HEK293 (cell line): ENCODE data around the gene RINL.
"Not testable (repeated sequence)": the region's sequence is repeated elsewhere in the genome, so short reads cannot be mapped to it uniquely, and the experiment has no call there.

ENCODE experiments used
- MEIS1 ChIP-seq: sonication (generic); formaldehyde crosslinking; IDR thresholded peaks from 2 replicates; pipeline ENCODE4 v1.8.1; 2022; ENCODE audit warnings: missing genetic modification reagents, mild to moderate bottlenecking, borderline replicate concordance
- REPIN1 ChIP-seq: fragments of 450-650 bp; formaldehyde crosslinking; IDR thresholded peaks from 2 replicates; pipeline ENCODE4 v1.5.1; 2017; ENCODE audit warnings: missing biosample characterization, missing genetic modification characterization, low read depth
- ZBTB17 ChIP-seq: fragments of 450-650 bp; formaldehyde crosslinking; IDR thresholded peaks from 2 replicates; pipeline ENCODE4 v1.5.1; 2016; ENCODE audit warnings: missing biosample characterization, missing genetic modification characterization
- ZNF221 ChIP-seq: fragments of 450-650 bp; formaldehyde crosslinking; IDR thresholded peaks from 2 replicates; pipeline ENCODE4 v1.5.1; 2017; ENCODE audit warnings: missing biosample characterization, missing genetic modification characterization, borderline replicate concordance
- ZNF274 ChIP-seq, 2 experiments: fragments of 200-500 bp in 1 of 2; fragments of 450-650 bp in 1 of 2; sonication (Bioruptor generic) in 1 of 2; formaldehyde crosslinking in 1 of 2; IDR thresholded peaks; 2 replicates each; pipeline versions ENCODE4 v1.5.1 to v1.6.1; 2014 to 2016; ENCODE audit warnings: borderline replicate concordance in 1 of 2, inconsistent platforms in 1 of 2, low read length in 1 of 2, missing biosample characterization in 1 of 2, missing genetic modification characterization in 1 of 2
- ZNF335 ChIP-seq: fragments of 450-650 bp; formaldehyde crosslinking; conservative IDR thresholded peaks from 2 replicates; pipeline ENCODE4 v1.5.1; 2016; ENCODE audit warnings: missing biosample characterization, missing genetic modification characterization
- ZNF350 ChIP-seq: fragments of 450-650 bp; formaldehyde crosslinking; IDR thresholded peaks from 2 replicates; pipeline ENCODE4 v1.5.0; 2017; ENCODE audit warnings: missing biosample characterization, mild to moderate bottlenecking, missing genetic modification characterization
- ZNF510 ChIP-seq: fragments of 450-650 bp; formaldehyde crosslinking; IDR thresholded peaks from 2 replicates; pipeline ENCODE4 v1.5.1; 2018; ENCODE audit warnings: mild to moderate bottlenecking, missing genetic modification characterization, missing biosample characterization; ENCODE audit not compliant: insufficient replicate concordance
- ZNF548 ChIP-seq: fragments of 450-650 bp; formaldehyde crosslinking; IDR thresholded peaks from 2 replicates; pipeline ENCODE4 v1.5.1; 2016; ENCODE audit warnings: missing biosample characterization, missing genetic modification characterization
- TF ChIP-seq, protein P1 (sequence below): fragments of 450-650 bp; formaldehyde crosslinking; IDR thresholded peaks from 2 replicates; pipeline ENCODE4 v1.5.1; 2016; ENCODE audit warnings: missing biosample characterization, missing genetic modification characterization
- TF ChIP-seq, protein P2 (sequence below): fragments of 450-650 bp; formaldehyde crosslinking; IDR thresholded peaks from 2 replicates; pipeline ENCODE4 v1.5.1; 2017; ENCODE audit warnings: missing biosample characterization, missing genetic modification characterization
- TF ChIP-seq, protein P3 (sequence below): fragments of 450-650 bp; formaldehyde crosslinking; IDR thresholded peaks from 2 replicates; pipeline ENCODE4 v1.5.1; 2016; ENCODE audit warnings: missing biosample characterization, missing genetic modification characterization

DNA sequence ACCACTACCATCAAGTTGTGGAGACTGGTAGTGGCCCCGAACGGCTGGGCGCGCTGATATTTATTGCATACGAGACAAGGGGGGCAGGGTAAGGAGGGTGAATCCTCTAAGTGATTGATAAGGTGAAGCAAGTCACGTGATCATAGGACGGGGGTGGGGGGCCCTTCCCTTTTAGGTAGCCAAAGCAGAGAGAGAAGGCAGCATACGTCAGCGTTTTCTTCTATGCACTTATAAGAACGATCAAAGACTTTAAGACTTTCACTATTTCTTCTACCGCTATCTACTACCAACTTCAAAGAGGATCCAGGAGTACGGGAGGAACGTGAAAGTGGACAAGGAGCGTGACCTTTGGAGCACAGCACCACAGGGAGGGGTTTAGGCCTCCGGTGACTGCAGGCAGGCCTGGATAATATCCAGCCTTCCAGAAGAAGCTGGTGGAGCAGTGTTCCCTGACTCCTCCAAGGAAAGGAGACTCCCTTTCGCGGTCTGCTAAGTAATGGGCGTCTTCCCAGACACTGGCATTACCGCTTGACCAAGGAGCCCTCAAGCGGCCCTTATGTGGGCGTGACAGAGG is 18.4 kb downstream of the RINL start:
- not testable (repeated sequence) for TF ChIP-seq ZNF350; REPIN1 (tag by site-specific recombination); ZNF335 (tag by site-specific recombination); ZNF510 (tag by site-specific recombination); ZNF221 (tag by site-specific recombination); ZBTB17 (tag by site-specific recombination); ZNF274 (IDR thresholded peaks at IDR 0.05; ENCODE audit: low read length); ZNF274 (tag by site-specific recombination; IDR thresholded peaks at IDR 0.05; ENCODE audit: borderline replicate concordance); MEIS1; ZNF548 (tag by site-specific recombination)
- TF ChIP-seq, protein P1, sequence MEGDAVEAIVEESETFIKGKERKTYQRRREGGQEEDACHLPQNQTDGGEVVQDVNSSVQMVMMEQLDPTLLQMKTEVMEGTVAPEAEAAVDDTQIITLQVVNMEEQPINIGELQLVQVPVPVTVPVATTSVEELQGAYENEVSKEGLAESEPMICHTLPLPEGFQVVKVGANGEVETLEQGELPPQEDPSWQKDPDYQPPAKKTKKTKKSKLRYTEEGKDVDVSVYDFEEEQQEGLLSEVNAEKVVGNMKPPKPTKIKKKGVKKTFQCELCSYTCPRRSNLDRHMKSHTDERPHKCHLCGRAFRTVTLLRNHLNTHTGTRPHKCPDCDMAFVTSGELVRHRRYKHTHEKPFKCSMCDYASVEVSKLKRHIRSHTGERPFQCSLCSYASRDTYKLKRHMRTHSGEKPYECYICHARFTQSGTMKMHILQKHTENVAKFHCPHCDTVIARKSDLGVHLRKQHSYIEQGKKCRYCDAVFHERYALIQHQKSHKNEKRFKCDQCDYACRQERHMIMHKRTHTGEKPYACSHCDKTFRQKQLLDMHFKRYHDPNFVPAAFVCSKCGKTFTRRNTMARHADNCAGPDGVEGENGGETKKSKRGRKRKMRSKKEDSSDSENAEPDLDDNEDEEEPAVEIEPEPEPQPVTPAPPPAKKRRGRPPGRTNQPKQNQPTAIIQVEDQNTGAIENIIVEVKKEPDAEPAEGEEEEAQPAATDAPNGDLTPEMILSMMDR (tag by site-specific recombination): not testable (repeated sequence)
- TF ChIP-seq, protein P2, sequence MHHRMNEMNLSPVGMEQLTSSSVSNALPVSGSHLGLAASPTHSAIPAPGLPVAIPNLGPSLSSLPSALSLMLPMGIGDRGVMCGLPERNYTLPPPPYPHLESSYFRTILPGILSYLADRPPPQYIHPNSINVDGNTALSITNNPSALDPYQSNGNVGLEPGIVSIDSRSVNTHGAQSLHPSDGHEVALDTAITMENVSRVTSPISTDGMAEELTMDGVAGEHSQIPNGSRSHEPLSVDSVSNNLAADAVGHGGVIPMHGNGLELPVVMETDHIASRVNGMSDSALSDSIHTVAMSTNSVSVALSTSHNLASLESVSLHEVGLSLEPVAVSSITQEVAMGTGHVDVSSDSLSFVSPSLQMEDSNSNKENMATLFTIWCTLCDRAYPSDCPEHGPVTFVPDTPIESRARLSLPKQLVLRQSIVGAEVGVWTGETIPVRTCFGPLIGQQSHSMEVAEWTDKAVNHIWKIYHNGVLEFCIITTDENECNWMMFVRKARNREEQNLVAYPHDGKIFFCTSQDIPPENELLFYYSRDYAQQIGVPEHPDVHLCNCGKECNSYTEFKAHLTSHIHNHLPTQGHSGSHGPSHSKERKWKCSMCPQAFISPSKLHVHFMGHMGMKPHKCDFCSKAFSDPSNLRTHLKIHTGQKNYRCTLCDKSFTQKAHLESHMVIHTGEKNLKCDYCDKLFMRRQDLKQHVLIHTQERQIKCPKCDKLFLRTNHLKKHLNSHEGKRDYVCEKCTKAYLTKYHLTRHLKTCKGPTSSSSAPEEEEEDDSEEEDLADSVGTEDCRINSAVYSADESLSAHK (tag by site-specific recombination): not testable (repeated sequence)
- TF ChIP-seq, protein P3, sequence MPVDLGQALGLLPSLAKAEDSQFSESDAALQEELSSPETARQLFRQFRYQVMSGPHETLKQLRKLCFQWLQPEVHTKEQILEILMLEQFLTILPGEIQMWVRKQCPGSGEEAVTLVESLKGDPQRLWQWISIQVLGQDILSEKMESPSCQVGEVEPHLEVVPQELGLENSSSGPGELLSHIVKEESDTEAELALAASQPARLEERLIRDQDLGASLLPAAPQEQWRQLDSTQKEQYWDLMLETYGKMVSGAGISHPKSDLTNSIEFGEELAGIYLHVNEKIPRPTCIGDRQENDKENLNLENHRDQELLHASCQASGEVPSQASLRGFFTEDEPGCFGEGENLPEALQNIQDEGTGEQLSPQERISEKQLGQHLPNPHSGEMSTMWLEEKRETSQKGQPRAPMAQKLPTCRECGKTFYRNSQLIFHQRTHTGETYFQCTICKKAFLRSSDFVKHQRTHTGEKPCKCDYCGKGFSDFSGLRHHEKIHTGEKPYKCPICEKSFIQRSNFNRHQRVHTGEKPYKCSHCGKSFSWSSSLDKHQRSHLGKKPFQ (tag by site-specific recombination): not testable (repeated sequence)
